Adipocyte (in vitro differentiated cells): ENCODE results near the gene CLBA1.

Experiments
- DNase-seq: peaks from one replicate; pipeline ENCODE4 v3.0.0-alpha.2; 2015; ENCODE audit warnings: low read depth
- H3K27me3 ChIP-seq: replicated peaks from 2 replicates; pipeline ENCODE4 v1.7.0; 2013; ENCODE audit warnings: mild to moderate bottlenecking, low read length, moderate library complexity; ENCODE audit not compliant: control insufficient read depth, insufficient read depth
- H3K36me3 ChIP-seq: 2 replicates; pipeline ENCODE4 v1.7.0; 2013; ENCODE audit warnings: low read length, mild to moderate bottlenecking, moderate library complexity; ENCODE audit not compliant: control insufficient read depth, insufficient read depth, severe bottlenecking
- H3K4me1 ChIP-seq: 2 replicates; pipeline ENCODE4 v1.7.0; 2013; ENCODE audit warnings: mild to moderate bottlenecking, low read length, moderate library complexity; ENCODE audit not compliant: control insufficient read depth, insufficient read depth
- H3K4me3 ChIP-seq: 2 replicates; pipeline ENCODE4 v1.7.0; 2013; ENCODE audit warnings: mild to moderate bottlenecking, low read length, moderate library complexity
- H3K9ac ChIP-seq: 2 replicates; pipeline ENCODE4 v1.7.0; 2013; ENCODE audit warnings: mild to moderate bottlenecking, low read length, moderate library complexity
- H3K9me3 ChIP-seq: 2 replicates; pipeline ENCODE4 v1.7.0; 2013; ENCODE audit warnings: mild to moderate bottlenecking, low read length, moderate library complexity; ENCODE audit not compliant: control insufficient read depth

CLBA1 gene

DNA sequence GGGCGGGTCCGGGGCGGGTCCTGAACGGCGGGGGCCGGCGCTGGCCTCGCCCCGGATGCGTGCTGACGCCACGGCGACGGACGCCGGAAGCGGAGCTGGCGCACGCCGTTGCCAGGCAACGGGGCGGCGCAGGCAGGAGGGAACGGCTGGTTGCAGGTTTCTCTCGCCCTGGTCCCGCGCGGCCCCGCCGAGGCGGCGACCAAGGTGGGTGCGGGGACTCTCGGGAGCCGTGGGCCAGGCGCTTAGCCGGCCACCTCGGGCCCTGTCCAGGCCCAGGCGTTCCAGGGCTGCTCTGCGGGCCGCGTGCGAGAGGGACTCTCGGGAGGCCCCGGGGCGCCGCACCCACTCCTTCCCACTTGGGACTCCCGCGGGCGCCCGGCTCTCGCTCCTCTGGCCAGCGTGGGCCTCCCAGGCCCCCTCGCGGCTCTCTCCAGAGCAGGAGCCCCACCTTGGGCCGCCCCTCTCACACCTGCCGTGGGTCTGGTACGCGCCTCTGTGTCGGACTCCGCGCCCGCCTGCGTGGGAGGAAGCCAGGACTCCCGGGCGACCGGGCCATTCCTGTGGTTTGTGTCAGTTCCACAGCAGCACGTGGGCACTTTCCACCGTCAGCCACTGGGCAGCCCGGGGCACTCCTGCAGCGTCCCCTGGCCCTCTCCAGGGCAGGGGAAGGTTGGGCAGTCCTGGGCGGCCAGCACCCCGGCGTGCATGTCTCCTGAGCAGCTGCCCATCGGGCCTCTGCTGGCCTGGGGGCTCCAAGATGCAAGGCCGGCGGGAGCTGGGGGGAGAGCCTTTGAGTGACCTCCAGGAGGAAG is at the start of gene CLBA1:
TSS of gene CLBA1 (plus strand) at position 114 of the 812 bp plus-strand sequence. CDS start at position 758, 644 bp downstream.
- H3K4me1 ChIP-seq, result peaks cover 9% of the 10 kb centered on the region
- H3K4me3 ChIP-seq, result peak within 1 kb of the TSS; percentile 85
- H3K9me3 ChIP-seq, result no peaks in the 10 kb centered on the region
- DNase-seq, result peak; percentile 97
- H3K9ac ChIP-seq, result peak within 1 kb of the TSS; percentile 85
- no peaks in the 10 kb centered on the region for H3K36me3 ChIP-seq
- no peaks in the 10 kb centered on the region for H3K27me3 ChIP-seq

DNA sequence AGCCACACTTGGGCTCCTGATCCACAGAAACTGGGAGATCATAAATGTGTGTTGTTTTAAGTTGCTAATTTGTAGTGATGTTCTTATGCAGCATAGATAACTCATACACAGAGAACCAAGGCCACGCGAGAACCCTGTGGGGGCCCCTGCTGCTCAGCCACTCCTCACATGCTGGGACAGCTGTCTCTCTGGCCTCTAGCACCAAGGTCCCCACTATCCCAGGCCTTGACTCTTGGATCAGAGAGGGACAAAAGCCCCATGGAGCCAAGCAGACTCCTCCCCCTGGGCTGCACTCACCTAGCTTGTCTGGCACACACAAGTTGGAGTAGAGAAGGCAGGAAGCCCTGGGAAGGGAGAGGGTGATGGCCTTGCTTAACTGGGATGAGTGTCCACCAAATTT is 49.6 kb upstream of the CLBA1 start:
- Histone ChIP-seq H3K4me1 (no peaks in the 10 kb centered on the region), H3K27me3 (peaks cover 3% of the 10 kb centered on the region), H3K9me3 (no peaks in the 10 kb centered on the region), H3K36me3 (no peaks in the 10 kb centered on the region), H3K4me3 (no peak overlapping the region), H3K9ac (no peak overlapping the region)
- DNase-seq, result no peak

DNA sequence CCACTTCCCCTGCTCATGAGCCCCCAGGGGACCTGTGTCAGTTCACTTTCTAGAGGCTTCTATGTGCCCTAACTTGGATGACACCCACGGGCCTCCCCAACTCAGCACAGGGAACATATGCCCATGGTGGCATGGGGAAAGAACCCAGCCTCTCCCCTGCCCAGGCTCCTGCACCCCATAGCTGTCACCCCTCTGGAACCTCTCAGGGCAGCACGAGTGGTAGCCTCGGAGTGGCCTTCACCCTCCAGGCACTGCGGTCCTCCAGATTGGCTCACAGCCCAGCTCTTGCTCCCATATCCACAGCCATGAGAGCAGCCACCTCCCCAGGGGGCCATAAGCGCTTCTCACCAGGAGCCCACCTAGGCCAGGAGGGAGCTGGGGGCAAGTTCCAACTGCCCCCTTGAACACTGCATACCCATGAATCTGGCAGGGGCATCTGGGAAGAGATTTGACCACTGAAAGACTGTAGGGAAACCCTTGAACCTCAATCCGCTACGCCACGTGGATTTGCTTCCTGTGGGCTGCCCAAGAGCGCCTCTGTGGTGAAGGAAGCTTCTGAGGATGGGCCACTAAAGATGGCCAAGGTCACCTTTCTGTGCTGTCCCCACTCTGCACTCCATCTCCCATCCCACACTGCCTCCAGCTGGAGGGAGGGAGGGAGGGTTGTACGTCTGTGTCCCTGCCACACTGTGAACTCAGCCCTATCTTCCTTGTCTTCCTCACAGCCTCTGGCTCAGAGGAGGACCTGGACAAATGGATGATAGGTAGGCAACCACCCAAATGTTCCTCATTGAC is 49.0 kb upstream of the CLBA1 start:
- no peaks in the 10 kb centered on the region for H3K9me3 ChIP-seq
- peaks cover 2% of the 10 kb centered on the region for H3K36me3 ChIP-seq
- H3K4me3 ChIP-seq, result no peak overlapping the region
- H3K9ac ChIP-seq, result no peak overlapping the region
- no peak for DNase-seq
- no peaks in the 10 kb centered on the region for H3K4me1 ChIP-seq
- peaks cover 3% of the 10 kb centered on the region for H3K27me3 ChIP-seq

DNA sequence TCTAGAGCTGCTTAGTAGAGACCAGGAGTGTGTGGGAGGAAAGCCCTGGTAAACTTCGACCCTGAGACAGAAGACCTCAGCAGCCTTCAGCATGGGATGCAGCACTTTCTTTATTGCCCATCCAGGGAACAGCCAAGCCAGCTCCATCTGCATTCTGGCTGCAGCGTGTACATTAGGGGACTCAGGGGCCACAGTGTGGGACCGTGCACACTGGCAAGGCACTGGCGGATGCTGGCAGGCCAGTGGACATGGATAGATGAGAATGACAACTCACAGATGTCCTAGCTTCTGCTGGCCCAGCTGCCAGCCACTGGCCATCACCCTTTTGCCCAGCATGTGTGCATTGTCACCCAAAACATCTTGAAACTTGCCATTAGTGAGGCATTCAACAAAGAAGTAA is 48.4 kb upstream of the CLBA1 start:
- H3K36me3 ChIP-seq, result peaks cover 2% of the 10 kb centered on the region
- H3K9me3 ChIP-seq, result no peaks in the 10 kb centered on the region
- H3K9ac ChIP-seq, result no peak overlapping the region
- no peak overlapping the region for H3K4me3 ChIP-seq
- no peaks in the 10 kb centered on the region for H3K4me1 ChIP-seq
- peaks cover 3% of the 10 kb centered on the region for H3K27me3 ChIP-seq
- DNase-seq, result no peak

DNA sequence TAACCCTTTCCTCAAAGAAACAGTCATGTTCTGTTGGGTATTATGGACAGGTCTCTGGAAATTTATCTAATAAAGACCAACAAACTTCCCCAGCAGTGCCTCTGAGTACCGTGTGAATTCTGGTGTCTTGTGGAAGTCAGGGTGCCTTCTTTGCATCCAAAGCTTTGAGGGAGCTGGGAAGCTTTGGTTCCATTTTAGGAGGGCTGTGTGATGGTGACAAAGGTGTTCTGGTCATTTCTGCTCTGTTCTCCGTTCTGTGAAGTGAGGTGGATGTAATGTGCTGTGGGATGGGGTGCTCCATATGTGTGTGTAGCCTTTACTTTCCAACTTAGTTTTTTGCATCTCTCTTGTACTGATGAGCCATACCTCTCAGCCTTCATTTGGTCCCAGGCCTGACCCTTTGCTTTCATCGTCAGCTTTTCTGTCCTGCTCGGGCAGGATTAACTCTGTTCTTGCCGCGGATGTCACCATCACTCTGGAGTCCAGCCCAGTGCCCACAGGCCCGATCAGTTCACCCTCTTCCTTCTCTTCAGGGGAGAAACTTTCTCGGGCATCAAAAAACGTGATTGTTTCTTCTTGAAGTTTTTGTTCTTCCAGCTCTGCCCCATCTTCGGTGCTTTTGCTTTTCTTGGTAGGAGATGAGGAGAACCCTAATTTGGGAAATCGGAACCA is 47.8 kb upstream of the CLBA1 start:
- H3K36me3 ChIP-seq, result peaks cover 2% of the 10 kb centered on the region
- H3K9me3 ChIP-seq, result no peaks in the 10 kb centered on the region
- H3K9ac ChIP-seq, result no peak overlapping the region
- H3K4me1 ChIP-seq, result no peaks in the 10 kb centered on the region
- H3K27me3 ChIP-seq, result peaks cover 3% of the 10 kb centered on the region
- no peak for DNase-seq
- H3K4me3 ChIP-seq, result no peak overlapping the region

DNA sequence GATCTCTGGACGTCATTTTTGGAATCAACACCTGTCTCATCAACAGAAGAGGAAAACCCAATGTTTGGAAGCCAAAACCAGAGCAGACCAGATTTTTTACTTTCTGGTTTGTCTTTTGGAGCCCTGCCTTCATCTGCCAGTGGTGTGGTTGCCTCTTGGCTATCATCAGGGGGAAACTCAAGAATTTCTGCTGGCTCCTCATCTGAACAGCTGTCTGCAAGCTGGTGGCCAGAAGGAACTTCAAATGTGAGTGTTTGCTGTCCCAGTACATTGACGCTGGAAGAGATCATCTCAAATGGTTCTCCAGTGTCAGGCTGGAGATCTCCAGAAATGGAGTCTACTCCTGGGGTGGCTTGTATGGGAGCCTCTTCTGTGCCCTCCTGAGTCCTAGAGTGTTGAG is 47.2 kb upstream of the CLBA1 start:
- Histone ChIP-seq H3K27me3 (peaks cover 3% of the 10 kb centered on the region), H3K4me3 (no peak overlapping the region), H3K9ac (no peak overlapping the region), H3K36me3 (peaks cover 2% of the 10 kb centered on the region), H3K9me3 (no peaks in the 10 kb centered on the region), H3K4me1 (no peaks in the 10 kb centered on the region)
- no peak for DNase-seq

DNA sequence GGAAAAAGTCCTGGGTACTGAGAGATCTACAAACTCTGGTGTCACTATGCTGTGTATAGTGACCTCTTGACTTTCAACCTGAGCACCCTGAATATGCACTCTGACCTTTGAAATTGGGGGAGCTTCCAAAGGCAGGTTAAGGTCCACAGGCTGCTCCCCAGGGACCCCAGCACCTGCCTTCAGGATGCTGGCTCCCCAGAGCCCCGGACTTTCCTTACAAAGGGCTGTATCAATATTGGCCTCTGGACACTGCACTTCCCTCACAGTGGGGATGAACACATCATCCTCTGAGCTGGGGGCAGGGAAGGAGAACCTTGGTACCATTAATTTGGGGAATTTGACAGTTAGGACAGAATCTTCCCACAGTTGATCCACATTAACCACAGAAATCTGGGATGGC is 46.6 kb upstream of the CLBA1 start:
- peaks cover 2% of the 10 kb centered on the region for H3K36me3 ChIP-seq
- peaks cover 3% of the 10 kb centered on the region for H3K27me3 ChIP-seq
- H3K9ac ChIP-seq, result no peak overlapping the region
- no peaks in the 10 kb centered on the region for H3K9me3 ChIP-seq
- no peak for DNase-seq
- H3K4me3 ChIP-seq, result no peak overlapping the region
- no peaks in the 10 kb centered on the region for H3K4me1 ChIP-seq

DNA sequence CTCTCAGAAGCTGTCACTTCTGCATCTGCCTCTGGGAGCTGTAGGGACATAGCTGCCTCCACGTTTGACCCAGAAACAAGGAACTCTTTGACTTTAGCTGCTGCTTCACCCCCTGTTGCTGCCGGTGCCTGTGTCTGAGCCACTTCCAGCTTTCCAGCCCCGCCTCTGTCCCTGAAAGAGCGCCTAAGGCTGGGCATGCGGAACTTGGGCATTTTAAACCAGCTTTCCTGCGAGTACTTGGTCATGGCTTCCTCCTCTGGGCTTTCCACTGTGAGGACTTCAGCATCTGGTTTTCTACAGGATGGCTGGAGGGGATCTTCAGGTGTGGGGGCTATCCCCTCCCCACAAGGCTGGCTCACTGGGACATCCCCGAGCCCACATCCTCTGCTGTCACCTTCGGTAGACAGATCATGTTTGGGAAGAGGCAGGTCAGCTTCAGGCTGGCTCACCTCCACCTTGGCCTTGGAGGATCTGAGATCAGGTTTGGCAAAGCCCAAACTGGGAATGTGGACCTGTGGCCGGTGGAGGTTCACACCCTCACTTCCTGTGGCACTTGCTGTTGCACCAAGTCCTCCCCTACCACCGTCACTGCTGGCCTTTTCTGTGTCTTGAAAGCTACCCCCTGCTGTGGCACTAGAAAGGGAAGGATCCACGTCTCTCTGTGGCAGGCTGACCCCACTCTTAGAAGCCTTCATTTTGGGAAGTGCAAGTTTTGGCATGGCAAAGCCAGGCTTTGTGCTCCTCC is 45.8 kb upstream of the CLBA1 start:
- Histone ChIP-seq H3K4me1 (no peaks in the 10 kb centered on the region), H3K4me3 (no peak overlapping the region), H3K9me3 (no peaks in the 10 kb centered on the region), H3K27me3 (peaks cover 1% of the 10 kb centered on the region), H3K9ac (no peak overlapping the region), H3K36me3 (peaks cover 2% of the 10 kb centered on the region)
- no peak for DNase-seq

DNA sequence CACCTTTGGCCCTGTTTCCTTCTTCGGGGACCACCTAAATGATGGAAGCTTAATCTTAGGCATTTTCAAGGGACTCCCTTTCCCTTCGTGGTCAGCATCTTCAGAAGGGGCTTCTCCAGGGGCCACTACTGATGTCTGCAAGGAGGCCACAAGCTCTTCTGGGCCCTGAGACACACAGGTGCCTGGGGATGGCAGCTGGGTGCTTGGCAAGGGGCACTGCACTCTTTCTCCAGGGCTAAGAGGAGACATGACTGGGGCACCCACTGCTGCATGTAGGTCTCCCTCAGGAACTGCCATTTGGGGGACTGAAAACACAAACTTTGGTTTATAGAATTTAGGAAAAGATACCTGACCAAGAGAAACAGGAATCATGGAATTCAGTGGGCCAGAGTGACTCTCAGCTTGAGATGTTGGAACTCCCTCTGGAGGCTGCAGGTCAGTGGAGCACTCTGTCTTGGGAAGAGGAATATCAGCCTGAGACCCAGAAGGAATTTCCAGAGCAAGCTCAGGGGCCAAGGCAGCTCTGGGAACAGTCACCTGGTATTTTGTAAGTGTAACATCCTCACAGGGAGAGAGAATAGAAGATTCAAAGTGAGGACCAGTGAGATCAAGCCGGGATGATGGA is 45.0 kb upstream of the CLBA1 start:
- Histone ChIP-seq H3K36me3 (peaks cover 2% of the 10 kb centered on the region), H3K27me3 (no peaks in the 10 kb centered on the region), H3K9me3 (no peaks in the 10 kb centered on the region), H3K4me1 (no peaks in the 10 kb centered on the region), H3K4me3 (no peak overlapping the region), H3K9ac (no peak overlapping the region)
- peak; percentile 25 for DNase-seq

DNA sequence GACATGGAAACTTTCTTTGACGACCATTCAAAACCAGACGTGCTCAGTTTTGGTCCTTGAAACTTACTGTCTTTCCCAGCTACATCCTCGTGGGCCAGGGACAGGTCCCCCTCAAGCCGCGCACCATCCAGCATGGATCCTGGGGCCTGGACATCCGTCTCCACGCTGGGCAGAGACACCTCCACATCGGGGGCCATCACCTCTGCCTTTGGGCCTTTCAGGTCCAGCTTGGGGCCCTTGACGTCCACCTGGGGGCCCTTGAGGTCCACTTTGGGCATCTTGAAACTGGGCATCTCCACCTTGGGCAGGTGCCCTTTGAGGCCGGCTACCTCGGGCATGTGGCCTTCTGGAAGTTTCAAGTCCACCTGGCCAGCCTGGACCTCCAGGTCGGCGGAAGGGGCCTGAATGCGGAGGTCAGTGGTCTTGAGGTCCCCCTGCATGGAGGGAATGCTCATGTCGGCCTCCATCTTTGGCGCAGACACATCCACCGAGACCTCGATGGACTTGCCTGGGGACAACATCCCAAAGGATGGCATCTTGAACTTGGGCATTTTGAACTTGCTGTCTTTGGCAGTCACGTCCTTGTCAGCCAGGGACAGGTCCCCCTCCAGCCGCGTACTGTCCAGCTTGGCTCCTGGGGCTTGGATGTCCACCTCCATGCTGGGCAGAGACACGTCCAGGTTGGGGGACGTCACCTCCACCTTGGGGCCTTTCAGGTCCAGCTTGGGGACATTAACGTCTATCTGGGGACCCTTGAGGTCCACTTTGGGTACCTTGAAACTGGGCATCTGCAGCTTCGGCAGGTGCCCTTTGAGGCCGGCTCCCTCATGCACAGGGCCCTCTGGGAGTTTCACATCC is 43.9 kb upstream of the CLBA1 start:
- H3K4me3 ChIP-seq, result no peak overlapping the region
- no peaks in the 10 kb centered on the region for H3K4me1 ChIP-seq
- H3K9me3 ChIP-seq, result no peaks in the 10 kb centered on the region
- no peak overlapping the region for H3K9ac ChIP-seq
- no peaks in the 10 kb centered on the region for H3K27me3 ChIP-seq
- DNase-seq, result no peak
- H3K36me3 ChIP-seq, result peaks cover 2% of the 10 kb centered on the region
